ENCODE results near the gene AKNA.

Gene AKNA

DNA sequence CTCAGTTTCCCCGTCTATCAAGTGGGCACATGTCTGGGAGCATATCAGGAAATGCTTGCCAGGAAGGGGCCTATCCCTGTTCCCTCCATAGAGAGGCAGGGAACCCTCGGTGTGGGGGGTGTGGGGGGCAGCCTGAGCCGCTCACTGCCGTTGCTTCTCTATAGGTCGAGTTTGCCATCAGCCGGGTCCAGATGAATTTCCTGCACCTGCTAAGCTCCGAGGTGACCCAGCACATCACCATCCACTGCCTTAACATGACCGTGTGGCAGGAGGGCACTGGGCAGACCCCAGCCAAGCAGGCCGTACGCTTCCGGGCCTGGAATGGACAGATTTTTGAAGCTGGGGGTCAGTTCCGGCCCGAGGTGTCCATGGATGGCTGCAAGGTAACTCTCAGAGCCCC, 78.7 kb downstream of the AKNA start:
- TF ChIP-seq, protein P1, sequence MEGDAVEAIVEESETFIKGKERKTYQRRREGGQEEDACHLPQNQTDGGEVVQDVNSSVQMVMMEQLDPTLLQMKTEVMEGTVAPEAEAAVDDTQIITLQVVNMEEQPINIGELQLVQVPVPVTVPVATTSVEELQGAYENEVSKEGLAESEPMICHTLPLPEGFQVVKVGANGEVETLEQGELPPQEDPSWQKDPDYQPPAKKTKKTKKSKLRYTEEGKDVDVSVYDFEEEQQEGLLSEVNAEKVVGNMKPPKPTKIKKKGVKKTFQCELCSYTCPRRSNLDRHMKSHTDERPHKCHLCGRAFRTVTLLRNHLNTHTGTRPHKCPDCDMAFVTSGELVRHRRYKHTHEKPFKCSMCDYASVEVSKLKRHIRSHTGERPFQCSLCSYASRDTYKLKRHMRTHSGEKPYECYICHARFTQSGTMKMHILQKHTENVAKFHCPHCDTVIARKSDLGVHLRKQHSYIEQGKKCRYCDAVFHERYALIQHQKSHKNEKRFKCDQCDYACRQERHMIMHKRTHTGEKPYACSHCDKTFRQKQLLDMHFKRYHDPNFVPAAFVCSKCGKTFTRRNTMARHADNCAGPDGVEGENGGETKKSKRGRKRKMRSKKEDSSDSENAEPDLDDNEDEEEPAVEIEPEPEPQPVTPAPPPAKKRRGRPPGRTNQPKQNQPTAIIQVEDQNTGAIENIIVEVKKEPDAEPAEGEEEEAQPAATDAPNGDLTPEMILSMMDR (conservative IDR thresholded peaks at IDR 0.05; ENCODE audit: low read depth, low read length) = no peak
- no peak for DNase-seq (ENCODE audit: low read depth)
- no peak overlapping the region for H3K4me3 ChIP-seq (ENCODE audit: low read length)

DNA sequence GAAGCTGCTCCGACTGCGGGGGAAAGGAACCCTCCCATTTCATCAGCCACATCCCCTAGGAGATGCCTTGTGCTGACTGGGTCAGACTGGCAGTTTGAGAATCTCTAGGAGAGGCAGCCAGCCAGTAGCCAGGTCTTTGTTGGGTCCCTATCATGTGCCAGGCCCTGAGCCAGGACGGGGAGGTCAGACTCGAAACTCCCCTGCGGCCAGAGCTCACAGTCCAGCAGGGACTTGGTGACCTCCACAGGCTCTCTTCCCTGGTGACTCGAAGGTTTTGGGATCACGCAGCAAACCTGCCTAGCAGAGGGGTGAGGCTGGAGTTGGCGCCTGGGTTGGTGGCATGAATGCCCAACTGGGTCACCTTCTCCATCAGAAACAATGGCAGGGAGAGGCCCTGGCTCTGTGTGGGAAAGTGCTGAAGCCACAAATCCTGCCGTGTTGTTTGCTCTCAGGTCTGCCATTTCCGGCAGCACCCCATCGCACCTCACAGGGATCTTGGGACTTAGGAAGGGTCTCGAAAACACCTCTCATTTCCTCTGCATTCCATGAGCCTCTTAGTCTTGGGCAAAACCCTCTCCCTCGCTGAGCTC, 79.3 kb downstream of the AKNA start:
- TF ChIP-seq, protein P1 (conservative IDR thresholded peaks at IDR 0.05; ENCODE audit: low read depth, low read length) = no peak
- DNase-seq (ENCODE audit: low read depth) = no peak
- no peak overlapping the region for H3K4me3 ChIP-seq (ENCODE audit: low read length)

DNA sequence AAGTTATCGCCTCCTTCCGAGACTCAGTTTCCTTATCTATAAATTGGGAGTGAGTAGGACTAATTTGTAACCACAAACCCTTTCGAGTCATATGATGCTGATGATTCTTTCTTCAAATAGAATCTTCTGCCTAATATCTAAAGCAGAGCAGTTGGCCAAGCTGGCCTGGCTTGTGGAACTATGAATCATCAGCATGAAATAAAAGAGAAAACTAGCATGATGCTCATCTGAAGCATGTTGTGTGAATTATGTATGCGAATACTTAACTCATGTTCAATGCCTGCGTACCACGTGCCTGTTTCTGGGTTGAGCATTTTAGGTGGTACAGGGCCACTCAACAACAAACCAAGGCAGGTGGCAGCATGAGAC, 79.9 kb downstream of the AKNA start:
- no peak for DNase-seq (ENCODE audit: low read depth)
- no peak overlapping the region for H3K4me3 ChIP-seq (ENCODE audit: low read length)
- TF ChIP-seq, protein P1 (conservative IDR thresholded peaks at IDR 0.05; ENCODE audit: low read depth, low read length) = no peak

DNA sequence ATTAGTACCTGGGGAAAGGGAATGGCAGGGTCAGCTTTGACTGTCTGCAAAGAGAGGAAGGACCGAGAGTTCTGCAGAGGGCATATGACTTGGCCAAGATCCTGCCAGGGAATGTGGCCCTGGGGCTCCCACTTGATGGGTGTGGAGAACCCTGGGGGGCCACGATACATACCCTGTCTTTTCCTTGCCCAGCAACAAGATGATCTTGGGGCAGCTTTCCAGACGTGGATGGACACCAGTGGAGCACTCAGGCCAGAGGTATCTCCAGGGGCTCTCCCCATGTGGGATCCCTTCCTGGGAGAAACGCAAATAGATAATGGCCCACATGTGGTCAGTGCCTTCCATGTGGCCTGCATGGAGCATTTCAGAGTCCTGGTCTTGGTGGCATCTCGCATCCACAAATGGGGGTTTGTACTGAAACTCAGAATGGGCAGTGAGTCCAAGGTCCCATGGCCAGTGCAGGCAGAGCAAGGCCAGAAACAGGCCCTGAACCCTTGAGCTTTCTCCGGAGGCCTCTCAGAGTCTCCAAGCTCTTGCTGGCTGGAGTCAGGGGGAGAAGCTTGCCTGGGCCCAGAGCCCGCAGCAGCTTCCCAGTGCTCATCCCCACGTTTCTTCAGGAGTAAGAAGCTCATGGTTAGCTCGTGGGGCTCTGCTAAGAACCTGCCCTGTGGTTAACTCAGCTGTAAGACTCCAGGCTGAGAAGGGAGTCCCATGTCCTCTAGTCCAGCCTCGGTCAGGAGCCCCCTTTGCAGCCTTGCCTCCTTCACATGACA, 83.2 kb downstream of the AKNA start:
- no peak for DNase-seq (ENCODE audit: low read depth)
- TF ChIP-seq, protein P1 (conservative IDR thresholded peaks at IDR 0.05; ENCODE audit: low read depth, low read length) = no peak
- H3K4me3 ChIP-seq (ENCODE audit: low read length) = no peak overlapping the region

DNA sequence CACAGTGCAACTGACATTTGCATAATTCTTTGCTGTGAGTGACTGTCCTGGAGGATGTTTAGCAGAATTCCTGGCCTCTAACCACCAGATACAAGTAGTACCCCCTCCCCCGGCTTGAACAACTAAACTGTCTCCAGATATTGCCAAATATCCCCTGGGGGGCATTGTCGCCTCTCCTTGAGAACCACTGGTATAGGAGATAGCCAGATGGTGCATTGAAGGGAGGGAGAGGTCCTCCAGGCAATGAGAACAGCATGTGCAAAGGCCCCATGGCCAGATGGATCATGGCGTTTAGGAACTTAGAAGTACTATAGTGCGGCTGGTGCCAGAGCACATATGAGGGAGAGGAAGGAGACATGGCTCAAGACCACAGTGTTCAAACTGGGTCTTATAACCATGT, 83.8 kb downstream of the AKNA start:
- DNase-seq (ENCODE audit: low read depth) = no peak
- no peak overlapping the region for H3K4me3 ChIP-seq (ENCODE audit: low read length)
- TF ChIP-seq, protein P1 (conservative IDR thresholded peaks at IDR 0.05; ENCODE audit: low read depth, low read length) = no peak

DNA sequence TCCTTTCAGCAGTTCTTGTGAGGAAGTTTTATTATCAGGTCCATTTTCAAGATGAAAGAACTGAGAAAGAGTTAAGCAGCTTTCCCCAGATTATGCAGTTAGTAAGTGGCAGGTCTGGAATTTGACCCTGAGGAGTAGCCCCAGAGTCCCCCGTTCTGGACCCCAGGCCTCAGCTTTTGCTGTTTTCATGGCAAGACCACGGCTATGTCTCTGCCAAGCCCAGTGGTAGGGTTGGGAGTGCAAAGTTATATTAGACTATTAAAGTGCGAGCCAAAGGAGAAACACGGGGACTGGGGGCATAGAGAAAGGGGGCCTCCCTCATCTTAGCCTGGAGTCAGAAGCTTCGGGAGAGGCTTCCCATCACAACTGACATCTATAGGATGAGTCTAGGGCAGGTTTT, 84.2 kb downstream of the AKNA start:
- H3K4me3 ChIP-seq (ENCODE audit: low read length) = no peak overlapping the region
- no peak for DNase-seq (ENCODE audit: low read depth)

More for the DNA sequence above, 84.2 kb downstream of the AKNA start:
- TF ChIP-seq, protein P1 (conservative IDR thresholded peaks at IDR 0.05; ENCODE audit: low read depth, low read length) = no peak
